Mononuclear cell (primary cell): ENCODE data around the gene SNX5. TPM values are rescaled to one million over a fixed set of nuclear protein-coding genes. Genes with fewer than 3 reads are reported as not detected.

Experiments used
- H3K27me3 ChIP-seq: 2 replicates; pipeline ENCODE4 v1.6.0; 2011; ENCODE audit warnings: low read length, control low read depth; ENCODE audit not compliant: insufficient read depth
- H3K4me1 ChIP-seq: 2 replicates; pipeline ENCODE4 v1.5.1; 2011; ENCODE audit warnings: mild to moderate bottlenecking, low read length, control low read depth; ENCODE audit not compliant: insufficient read depth
- H3K4me3 ChIP-seq: 2 replicates; pipeline ENCODE4 v1.5.1; 2011; ENCODE audit warnings: mild to moderate bottlenecking, low read length, moderate library complexity
- H3K9me3 ChIP-seq: 2 replicates; pipeline ENCODE4 v1.5.1; 2011; ENCODE audit warnings: low read depth, mild to moderate bottlenecking, control low read depth, low read length
- total RNA-seq: library from RNA; depleted of rRNA; stranded (reverse); fragments of >200 nt; gene quantifications from one replicate; pipeline ENCODE4 v1.2.3, GENCODE V29; 2012

The SNX5 gene
- total RNA-seq, 1 donor = 75.1 TPM

DNA sequence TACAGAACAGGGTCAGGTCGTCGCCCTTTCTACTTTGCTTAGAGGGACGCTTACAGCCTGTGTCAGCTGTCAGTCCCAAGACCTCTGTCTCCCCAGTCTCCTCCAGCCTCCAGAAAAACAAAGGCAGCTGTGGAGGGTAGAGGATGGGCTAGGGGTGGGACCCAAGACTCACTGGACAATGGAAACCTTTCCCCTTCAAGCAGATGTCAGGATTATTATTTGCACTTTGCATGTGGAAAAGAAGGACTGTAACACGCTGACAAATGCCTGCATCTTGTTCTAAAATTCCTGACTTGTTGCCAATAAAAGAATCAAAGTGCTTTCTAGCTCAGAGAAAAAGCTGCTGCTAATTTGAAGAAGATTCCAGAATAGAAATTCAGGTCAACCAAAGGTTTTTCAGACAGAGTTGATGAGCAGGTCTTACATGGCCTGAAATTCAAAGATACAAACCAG, 58.7 kb downstream of the SNX5 start:
- Histone ChIP-seq H3K4me1 (no peaks in the 10 kb centered on the region), H3K9me3 (no peaks in the 10 kb centered on the region), H3K4me3 (no peak overlapping the region), H3K27me3 (no peaks in the 10 kb centered on the region)

DNA sequence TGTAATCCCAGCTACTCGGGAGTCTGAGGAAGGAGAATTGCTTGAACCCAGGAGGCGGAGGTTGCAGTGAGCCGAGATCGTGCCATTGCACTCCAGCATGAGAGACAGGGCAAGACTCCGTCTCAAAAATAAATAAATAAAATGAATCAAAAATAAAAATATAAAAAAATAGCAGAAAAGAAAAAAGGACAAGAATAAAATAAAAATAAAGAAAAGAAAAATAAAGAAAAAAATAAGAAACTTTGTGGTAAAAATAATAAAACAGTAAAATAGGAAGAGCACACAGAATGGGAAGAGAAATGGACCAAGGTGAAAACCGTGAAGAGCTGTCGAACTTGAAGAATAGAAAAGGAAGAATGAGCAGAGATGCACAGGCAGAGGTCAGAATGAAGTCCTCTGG, 63.0 kb downstream of the SNX5 start:
- Histone ChIP-seq H3K4me1 (no peaks in the 10 kb centered on the region), H3K9me3 (no peaks in the 10 kb centered on the region), H3K27me3 (no peaks in the 10 kb centered on the region), H3K4me3 (no peak overlapping the region)

DNA sequence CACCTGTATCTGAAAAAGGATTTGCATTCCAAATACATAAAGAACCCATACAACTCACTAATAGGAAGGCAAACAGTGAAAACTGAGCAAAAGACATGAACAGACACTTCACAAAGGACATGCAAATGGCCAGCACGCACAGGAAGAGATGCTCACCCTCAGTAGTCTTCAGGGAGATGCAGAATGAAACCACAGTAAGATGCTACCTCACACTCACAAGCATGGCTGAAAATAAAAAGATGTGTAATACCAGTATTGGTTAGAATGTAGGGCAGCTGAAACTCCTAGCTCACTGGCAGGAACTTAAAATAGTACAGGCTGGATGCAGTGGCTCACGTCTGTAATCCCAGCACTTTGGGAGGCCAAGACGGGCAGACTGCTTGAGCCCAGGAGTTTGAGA, 64.6 kb downstream of the SNX5 start:
- Histone ChIP-seq H3K9me3 (no peaks in the 10 kb centered on the region), H3K4me3 (no peak overlapping the region), H3K4me1 (no peaks in the 10 kb centered on the region), H3K27me3 (no peaks in the 10 kb centered on the region)

- Histone ChIP-seq H3K27me3 (no peaks in the 10 kb centered on the region), H3K4me1 (no peaks in the 10 kb centered on the region), H3K4me3 (no peak overlapping the region), H3K9me3 (no peaks in the 10 kb centered on the region)
Observed at GRCh38 chr20:17902531-17903083, 66.0 kb downstream of the SNX5 start.

- no peaks in the 10 kb centered on the region for H3K9me3 ChIP-seq
- no peak overlapping the region for H3K4me3 ChIP-seq
- no peaks in the 10 kb centered on the region for H3K4me1 ChIP-seq
- H3K27me3 ChIP-seq = peaks cover 4% of the 10 kb centered on the region
Observed at GRCh38 chr20:17901971-17902370, 66.6 kb downstream of the SNX5 start.

GRCh38 chr20:17898548-17898994, 70.0 kb downstream of the SNX5 start:
- H3K27me3 ChIP-seq = peaks cover 15% of the 10 kb centered on the region
- no peaks in the 10 kb centered on the region for H3K9me3 ChIP-seq
- H3K4me3 ChIP-seq = no peak overlapping the region
- peaks cover 17% of the 10 kb centered on the region for H3K4me1 ChIP-seq

DNA sequence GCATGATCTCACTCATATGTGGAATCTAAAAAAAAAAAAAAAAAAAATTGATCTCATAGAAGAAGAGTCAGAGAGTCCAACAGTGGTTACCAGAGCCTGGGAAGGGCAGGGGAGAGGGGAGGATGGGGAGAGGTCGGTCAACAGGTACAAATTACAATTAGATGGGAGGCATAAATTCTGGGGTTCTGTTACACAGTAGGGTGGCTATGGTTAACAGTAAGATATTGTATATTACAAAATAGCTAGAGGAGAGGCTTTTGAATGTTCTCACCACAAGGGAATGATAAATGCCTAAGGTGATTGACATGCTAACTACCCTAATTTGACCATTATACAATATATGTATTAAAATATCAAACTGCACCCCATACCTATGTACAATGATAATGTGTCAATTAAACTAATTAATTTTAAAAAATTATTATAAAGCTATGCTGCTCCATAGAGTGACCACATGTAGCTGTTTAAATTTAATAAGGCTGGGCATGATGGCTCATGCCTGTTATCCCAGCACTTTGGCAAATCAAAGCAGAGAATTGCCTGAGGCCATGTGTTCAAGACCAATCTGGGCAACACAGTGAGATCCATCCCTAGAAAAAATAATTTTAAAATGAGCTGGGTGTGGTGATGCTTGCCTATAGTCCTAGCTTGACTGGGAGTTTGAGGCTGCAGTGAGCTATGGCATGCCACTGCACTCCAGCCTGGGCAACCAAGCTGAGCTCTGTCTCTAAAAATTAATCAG, 70.9 kb downstream of the SNX5 start:
- Histone ChIP-seq H3K4me3 (no peak overlapping the region), H3K27me3 (peaks cover 15% of the 10 kb centered on the region), H3K4me1 (peaks cover 18% of the 10 kb centered on the region), H3K9me3 (no peaks in the 10 kb centered on the region)

DNA sequence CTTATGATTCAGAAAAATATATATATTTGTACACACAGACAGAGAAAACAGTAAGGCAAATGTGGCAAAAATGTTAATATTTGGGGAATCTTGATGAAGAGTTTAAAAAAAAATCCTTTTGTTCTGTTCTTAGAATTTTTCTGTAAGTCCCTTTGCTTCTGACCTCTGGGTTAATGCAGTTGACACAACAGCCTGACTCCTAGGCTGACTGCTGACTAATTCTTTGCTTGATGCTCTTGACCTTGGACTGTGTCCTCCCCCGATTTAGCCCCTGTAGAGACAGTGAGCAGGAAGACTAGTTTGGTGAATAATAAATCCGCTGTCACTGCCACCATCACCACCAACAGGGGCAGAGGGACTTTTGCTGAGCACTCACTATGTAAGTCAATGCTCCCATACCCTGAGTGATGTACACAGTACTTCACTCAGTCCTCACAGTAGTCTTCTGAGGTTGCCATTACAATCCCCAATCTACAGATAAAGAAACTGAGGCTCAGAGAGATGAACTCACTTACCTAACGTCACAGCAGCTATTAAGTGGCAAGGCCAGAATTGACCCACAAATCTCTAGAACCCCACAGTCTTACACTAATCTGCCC, 71.7 kb downstream of the SNX5 start:
- Histone ChIP-seq H3K4me1 (peaks cover 22% of the 10 kb centered on the region), H3K4me3 (no peak overlapping the region), H3K27me3 (peaks cover 15% of the 10 kb centered on the region), H3K9me3 (no peaks in the 10 kb centered on the region)

DNA sequence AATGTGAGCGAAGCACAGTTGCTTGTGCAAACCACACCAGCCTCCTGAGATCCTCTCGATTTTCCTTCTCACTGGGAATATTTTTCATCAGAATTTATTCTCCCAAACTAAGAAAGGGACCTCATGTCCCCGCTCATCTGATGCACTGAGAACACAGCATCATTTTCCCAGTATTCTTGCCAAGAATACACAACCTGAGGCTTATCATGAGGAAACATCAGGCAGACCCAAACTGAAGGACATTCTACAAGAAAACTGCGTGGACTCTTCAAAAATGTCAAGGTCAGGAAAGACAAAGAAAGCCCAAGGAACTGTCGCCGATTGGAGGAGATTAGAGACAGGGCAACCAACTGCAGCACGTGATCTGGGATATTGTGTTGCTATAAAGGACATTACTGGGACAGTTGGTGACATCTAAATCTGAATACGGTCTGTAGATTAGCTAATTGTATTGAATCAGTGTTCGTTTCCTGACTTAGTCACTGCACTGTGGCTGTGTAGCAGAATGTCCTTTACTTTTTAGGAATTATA, 72.3 kb downstream of the SNX5 start:
- Histone ChIP-seq H3K4me1 (peaks cover 22% of the 10 kb centered on the region), H3K9me3 (no peaks in the 10 kb centered on the region), H3K27me3 (peaks cover 15% of the 10 kb centered on the region), H3K4me3 (no peak overlapping the region)

- H3K27me3 ChIP-seq = peaks cover 15% of the 10 kb centered on the region
- peak overlapping the region; percentile 24 for H3K4me3 ChIP-seq
- H3K4me1 ChIP-seq = peaks cover 22% of the 10 kb centered on the region
- no peaks in the 10 kb centered on the region for H3K9me3 ChIP-seq
Observed at GRCh38 chr20:17895641-17896171, 72.9 kb downstream of the SNX5 start.

- Histone ChIP-seq H3K27me3 (peaks cover 15% of the 10 kb centered on the region), H3K9me3 (no peaks in the 10 kb centered on the region), H3K4me3 (no peak overlapping the region), H3K4me1 (peaks cover 22% of the 10 kb centered on the region)
Observed at GRCh38 chr20:17893445-17893844, 75.1 kb downstream of the SNX5 start.

DNA sequence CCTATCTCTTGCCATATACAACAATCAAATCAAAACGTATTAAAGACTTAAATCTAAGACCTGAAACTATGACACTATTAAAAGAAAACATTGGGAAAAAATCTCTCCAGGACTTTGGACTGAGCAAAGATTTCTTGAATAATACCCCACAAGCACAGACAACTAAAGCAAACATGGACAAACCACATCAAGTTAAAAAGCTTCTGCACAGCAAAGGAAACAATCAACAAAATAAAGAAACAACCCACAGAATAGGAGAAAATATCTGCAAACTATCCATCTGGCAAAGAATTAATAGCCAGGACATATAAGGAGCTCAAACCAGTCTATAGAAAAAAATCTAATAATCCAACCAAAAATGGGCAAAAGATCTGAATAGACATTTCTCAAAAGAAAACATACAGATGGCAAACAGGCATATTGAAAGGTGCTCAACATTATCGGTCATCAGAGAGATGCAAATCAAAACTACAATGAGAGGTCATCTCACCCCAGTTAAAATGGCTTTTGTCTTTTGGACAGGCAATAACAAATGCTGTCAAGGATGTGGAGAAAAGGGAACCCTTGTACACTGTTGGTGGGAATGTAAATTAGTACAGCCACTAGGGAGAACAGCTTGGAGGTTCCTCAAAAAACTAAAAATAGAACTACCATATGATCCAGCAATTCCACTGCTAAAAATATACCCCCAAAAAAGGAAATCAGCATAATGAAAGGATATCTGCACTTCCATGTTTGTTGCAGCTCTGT, 76.2 kb downstream of the SNX5 start:
- H3K9me3 ChIP-seq = no peaks in the 10 kb centered on the region
- H3K27me3 ChIP-seq = peaks cover 14% of the 10 kb centered on the region
- no peak overlapping the region for H3K4me3 ChIP-seq
- H3K4me1 ChIP-seq = peaks cover 22% of the 10 kb centered on the region
